K562 (cell line): ENCODE data around the gene ARHGAP18.

Source experiments
- CXXC5 ChIP-seq: fragments of 250-450 bp; sonication (Bioruptor Pico); IDR thresholded peaks from 2 replicates; pipeline ENCODE4 v1.8.0; 2022; ENCODE audit warnings: inconsistent platforms, mild to moderate bottlenecking, moderate library complexity
- GABPA ChIP-seq: fragments of 200-800 bp; sonication (Bioruptor generic); conservative IDR thresholded peaks from 2 replicates; pipeline ENCODE4 v1.6.1; 2016; ENCODE audit warnings: low read depth, missing genetic modification characterization, missing compliant biosample characterization
- IFI16 ChIP-seq: fragments of 250-450 bp; sonication (Bioruptor Pico); IDR thresholded peaks from 2 replicates; pipeline ENCODE4 v2.1.2; 2022; ENCODE audit warnings: mild to moderate bottlenecking, inconsistent platforms
- POLR2AphosphoS5 ChIP-seq: IDR thresholded peaks from 2 replicates; pipeline ENCODE4 v1.6.1; 2011; ENCODE audit warnings: mild to moderate bottlenecking, low read depth, low read length, moderate library complexity; ENCODE audit not compliant: control insufficient read depth, insufficient read depth
- TCF7 ChIP-seq: sonication (generic); IDR thresholded peaks from 2 replicates; pipeline ENCODE4 v1.6.1; 2016; ENCODE audit warnings: antibody characterized with exemption, borderline replicate concordance
- ZNF644 ChIP-seq: fragments of 200-800 bp; sonication (Bioruptor generic); IDR thresholded peaks from 2 replicates; pipeline ENCODE4 v1.6.1; 2016; ENCODE audit warnings: low read depth, missing genetic modification characterization, missing compliant biosample characterization

GRCh38 chr6:129575378-129576118, 134.4 kb downstream of the ARHGAP18 start:
- TF ChIP-seq TCF7 (no peak), GABPA (tag) (no peak), POLR2AphosphoS5 (no peak), CXXC5 (CRISPR knock-in tag) (no peak), ZNF644 (tag) (no peak), IFI16 (CRISPR knock-in tag) (no peak)
